GM18526 (cell line): Measurements from ENCODE around the gene MFSD6.

Experiments
- POLR2A ChIP-seq: IDR thresholded peaks from 3 replicates; pipeline ENCODE4 v1.6.1; 2011; ENCODE audit not compliant: insufficient read length; ENCODE audit errors: extremely low read depth

MFSD6 gene

GRCh38 chr2:190517468-190517867 lies 109.3 kb downstream of the MFSD6 start:
- TF ChIP-seq POLR2A, result no peak

- TF ChIP-seq POLR2A, result no peak
These were observed 112.0 kb downstream of the MFSD6 start for GRCh38 chr2:190519975-190520767.

DNA sequence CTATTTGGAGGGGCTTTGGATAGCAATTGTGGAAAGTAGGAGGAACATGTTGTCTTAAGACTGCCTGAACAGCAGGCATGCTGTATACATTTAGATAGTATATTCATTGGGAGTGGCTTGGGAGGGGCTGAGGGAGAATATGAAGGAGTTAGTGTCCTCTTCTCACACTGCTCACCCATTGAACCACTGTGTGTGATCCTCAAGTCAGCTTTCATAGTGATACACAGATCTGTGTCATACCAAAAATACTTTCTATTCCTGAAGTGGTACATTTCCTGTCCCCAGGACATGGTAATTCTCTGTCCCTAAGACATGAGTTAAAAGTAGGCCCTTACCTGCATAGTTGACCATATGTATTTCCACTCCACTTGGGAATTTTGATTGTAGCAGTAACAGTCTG lies 116.8 kb downstream of the MFSD6 start:
- TF ChIP-seq POLR2A, result no peak

DNA sequence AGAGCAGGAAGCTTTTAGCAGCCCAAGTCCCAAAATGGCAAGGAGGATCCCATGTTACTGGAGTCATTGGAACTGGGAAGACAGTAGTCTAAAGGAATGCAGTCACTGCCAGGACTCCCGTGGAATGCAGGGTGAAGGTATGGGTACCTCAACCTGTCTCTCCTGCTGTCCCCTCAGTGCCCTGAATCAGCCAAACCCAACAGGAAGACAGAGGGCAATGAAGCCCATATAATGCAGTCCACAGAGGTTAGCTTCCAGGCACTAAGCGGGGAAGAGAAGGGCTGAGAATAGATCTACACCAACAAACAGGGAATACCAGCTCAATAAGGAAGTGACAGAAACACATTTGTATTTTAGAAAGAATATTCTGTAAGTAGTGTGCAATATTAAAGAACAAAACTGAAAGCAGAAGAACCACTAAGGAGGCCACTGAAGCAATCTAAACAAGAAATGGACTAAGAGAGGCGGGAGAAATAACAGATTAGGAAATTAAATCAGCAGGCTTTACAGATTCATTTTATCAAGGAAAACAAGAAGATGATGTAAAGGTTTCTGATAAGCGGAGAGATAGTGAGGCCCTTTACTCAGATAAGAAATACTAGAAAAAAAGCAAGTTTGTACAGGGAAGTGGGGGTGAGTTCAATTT lies 118.1 kb downstream of the MFSD6 start:
- TF ChIP-seq POLR2A, result no peak

GRCh38 chr2:190527214-190527613 lies 119.1 kb downstream of the MFSD6 start:
- TF ChIP-seq POLR2A, result no peak

DNA sequence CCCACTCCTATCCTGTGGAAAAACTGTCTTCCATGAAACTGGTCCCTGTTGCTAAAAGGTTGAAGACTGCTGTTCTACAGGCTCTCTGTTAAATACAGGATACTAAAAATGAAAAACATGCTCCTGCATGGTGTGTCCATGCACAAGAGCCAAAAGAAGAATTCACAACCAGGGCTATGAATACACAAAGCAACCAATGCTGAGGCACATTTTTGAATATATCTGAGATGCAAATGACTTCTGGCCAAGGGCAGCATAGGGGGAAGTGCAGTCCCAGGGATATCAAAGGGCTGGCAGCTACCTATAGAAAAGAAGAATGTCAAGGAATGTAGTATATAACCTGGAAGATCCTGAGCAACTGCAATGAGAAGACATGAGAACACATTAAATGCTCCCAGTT lies 119.8 kb downstream of the MFSD6 start:
- TF ChIP-seq POLR2A, result no peak

- no peak for TF ChIP-seq POLR2A
These were observed 120.4 kb downstream of the MFSD6 start for GRCh38 chr2:190528521-190529001.

DNA sequence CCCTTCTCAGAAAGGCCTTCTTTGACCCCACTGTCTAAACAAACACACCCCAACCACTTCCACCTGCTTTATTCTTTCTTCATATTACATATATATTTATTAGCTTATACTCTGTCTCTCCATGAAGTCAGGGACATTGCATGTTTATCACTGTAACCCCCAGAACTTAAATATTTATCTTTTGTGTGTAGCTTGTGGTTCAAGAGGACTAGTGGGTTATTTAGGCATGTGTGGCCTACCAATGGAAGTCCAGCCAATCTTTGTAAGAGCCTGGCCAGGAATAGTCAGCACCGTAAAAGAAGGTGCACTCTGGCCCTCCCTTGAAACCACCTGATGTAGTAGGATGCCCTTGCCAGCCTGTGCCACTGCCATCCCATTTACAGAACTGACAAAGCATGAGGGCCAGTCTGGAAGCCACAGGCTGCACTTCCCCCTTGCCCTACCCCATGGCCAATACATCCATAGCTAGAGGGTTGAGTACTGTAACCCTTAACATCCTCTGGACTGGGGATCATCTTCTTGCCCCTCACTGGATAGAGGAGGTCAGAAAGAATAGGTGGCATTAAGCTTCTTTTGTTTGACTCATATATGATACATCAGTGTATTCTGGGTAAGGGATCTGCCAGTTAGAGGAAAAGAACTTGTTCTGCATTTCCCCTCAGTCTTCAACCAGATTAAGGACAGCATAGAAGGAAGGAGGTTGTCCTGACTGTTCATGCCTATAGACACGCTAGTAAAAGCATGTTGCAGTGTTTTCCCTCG lies 121.5 kb downstream of the MFSD6 start:
- no peak for TF ChIP-seq POLR2A

DNA sequence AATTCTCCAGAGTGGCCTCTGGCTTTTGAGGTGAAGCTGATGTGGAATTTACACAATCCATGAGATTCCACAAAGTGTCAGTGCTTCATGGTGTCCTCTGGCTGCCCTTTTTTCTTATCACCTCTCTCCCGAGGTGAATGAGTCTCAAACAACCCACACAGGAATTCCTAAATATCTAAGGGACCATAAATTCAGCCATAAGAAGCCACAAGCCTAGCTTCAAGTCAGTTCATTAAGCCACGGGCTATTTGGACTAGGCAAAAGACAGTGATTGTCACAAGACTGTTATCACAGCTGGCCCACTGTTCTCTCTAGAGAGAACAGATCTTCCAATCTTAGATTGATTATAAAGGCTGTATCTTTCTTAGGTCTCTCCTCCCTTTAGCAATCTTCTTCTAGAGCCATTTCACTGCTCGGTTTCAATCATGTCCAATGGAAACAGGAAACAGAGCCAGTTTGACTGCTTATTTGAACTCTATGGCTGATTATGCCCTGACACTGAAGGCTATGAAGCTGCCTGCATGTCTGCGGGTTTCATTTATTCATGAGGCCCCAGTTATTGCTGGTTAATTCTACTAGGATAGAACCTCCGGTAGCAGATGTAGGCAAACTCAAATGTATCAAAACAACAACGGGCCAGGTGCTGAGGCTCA lies 122.2 kb downstream of the MFSD6 start:
- no peak for TF ChIP-seq POLR2A

GRCh38 chr2:190532581-190532980 lies 124.4 kb downstream of the MFSD6 start:
- no peak for TF ChIP-seq POLR2A

DNA sequence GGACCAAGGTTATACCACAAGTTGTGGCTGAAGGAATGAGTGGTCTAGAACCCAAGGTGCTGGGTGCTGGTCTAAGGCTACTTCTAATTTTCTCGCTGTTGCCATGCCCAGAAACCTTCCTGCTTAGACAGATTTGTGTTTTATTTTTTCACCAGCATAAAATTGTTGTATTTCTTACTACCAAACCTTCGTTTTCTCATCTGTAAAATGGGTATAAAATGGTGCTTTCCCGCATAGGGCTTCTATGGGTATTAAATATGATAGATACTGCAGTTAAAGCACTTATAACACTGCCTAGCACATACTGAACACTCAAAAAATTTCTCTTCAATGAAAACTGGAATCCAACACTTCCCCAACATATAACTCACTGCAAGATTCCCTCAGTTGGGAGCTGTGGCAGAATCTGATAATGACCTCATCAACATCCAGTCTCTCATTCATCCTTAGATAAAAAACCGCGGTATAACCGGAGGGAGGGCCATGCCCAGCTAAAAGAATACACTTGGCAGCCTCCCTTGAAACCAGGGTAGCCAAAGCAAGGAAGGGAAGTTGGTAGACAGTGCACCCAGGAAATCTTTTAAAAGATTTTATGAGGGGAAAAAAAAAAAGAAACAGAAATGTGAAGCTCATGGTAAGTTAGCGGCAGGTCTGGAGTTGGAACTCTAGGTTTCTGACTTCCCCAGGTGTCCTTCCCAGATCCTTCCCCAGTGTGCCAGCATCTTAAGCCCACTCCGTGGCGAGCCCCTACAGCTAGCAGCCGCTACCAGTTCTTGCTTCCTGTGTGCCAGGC lies 125.2 kb downstream of the MFSD6 start:
- no peak for TF ChIP-seq POLR2A

DNA sequence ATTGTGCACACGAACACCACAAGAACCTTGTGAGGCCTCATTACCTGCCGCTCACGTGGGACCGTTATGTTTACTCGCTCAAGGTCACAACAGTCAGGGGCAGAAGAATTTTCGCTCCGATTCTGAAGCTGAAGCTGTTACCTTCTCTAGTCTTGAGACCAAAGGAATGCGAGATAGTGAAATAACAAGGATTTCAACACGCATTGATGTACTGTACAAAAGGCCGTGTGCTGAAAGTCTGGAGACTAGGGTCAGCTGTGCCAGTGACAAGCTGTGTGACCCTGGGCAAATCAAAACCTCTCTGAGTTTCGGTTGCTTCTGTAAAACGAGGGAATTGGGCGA lies 125.8 kb downstream of the MFSD6 start:
- no peak for TF ChIP-seq POLR2A

GRCh38 chr2:190534310-190535120 lies 126.4 kb downstream of the MFSD6 start, which contains the start of gene NEMP2:
Gene NEMP2, minus strand, starts transcription at chr2:190534722. Its CDS starts 67 bp downstream, at chr2:190534655.
- TF ChIP-seq POLR2A, result peak; percentile 82

- no peak for TF ChIP-seq POLR2A
These were observed 126.9 kb downstream of the MFSD6 start for GRCh38 chr2:190535121-190535439.
